Mucosa of rectum (tissue), 2 donors: Measurements from ENCODE around the gene STX19.
A peak's percentile ranks its signal among the peaks of the same experiment; 100 is the strongest.

Source experiments
- H3K27ac ChIP-seq, 2 donors: one replicate each; pipeline ENCODE4 v1.7.0; 2013; ENCODE audit warnings: inconsistent platforms in 2 of 2, low read depth in 2 of 2, low read length in 2 of 2
- H3K27me3 ChIP-seq, 2 donors: one replicate each; pipeline ENCODE4 v1.7.0; 2013; ENCODE audit warnings: low read length in 2 of 2; ENCODE audit not compliant: control insufficient read depth in 2 of 2, insufficient read depth in 2 of 2
- H3K36me3 ChIP-seq, 2 donors: one replicate each; pipeline ENCODE4 v1.7.0; 2013; ENCODE audit warnings: low read length in 2 of 2; ENCODE audit not compliant: control insufficient read depth in 2 of 2, insufficient read depth in 2 of 2
- H3K4me1 ChIP-seq, 2 donors: one replicate each; pipeline ENCODE4 v1.7.0; 2013; ENCODE audit warnings: low read length in 2 of 2, mild to moderate bottlenecking in 1 of 2; ENCODE audit not compliant: control insufficient read depth in 2 of 2, insufficient read depth in 2 of 2
- H3K4me3 ChIP-seq, 2 donors: one replicate each; pipeline ENCODE4 v1.7.0; 2013; ENCODE audit warnings: low read length in 2 of 2
- H3K9ac ChIP-seq, 2 donors: one replicate each; pipeline ENCODE4 v1.7.0; 2013; ENCODE audit warnings: low read length in 2 of 2, low read depth in 1 of 2, mild to moderate bottlenecking in 1 of 2
- H3K9me3 ChIP-seq, 2 donors: one replicate each; pipeline ENCODE4 v1.7.0; 2013; ENCODE audit warnings: low read length in 2 of 2; ENCODE audit not compliant: control insufficient read depth in 2 of 2
- donor health status: healthy.
- donor health status: Normal muscosa, but diverticular disease.

Gene STX19

GRCh38 chr3:94026623-94027022, 1.8 kb downstream of the STX19 start:
- peak overlapping the region; percentile 73 to 74 for H3K4me3 ChIP-seq
- peak overlapping the region; percentile 46 to 94 for H3K27ac ChIP-seq
- peak overlapping the region in 1 of 2 donors; percentile 81 for H3K9ac ChIP-seq
- H3K27me3 ChIP-seq, result no peaks in the 10 kb centered on the region
- H3K36me3 ChIP-seq, result no peaks in the 10 kb centered on the region
- H3K9me3 ChIP-seq, result no peaks in the 10 kb centered on the region
- H3K4me1 ChIP-seq, result peaks cover 0 to 8% of the 10 kb centered on the region in 2 donors

GRCh38 chr3:94024385-94024784, 4.0 kb downstream of the STX19 start:
- Histone ChIP-seq H3K9me3 (no peaks in the 10 kb centered on the region), H3K9ac (peak overlapping the region in 1 of 2 donors; percentile 28), H3K27me3 (no peaks in the 10 kb centered on the region), H3K4me3 (peak overlapping the region; percentile 49 to 59), H3K36me3 (no peaks in the 10 kb centered on the region), H3K4me1 (peaks cover 0 to 10% of the 10 kb centered on the region in 2 donors), H3K27ac (peak overlapping the region; percentile 53 to 94)

- Histone ChIP-seq H3K36me3 (peaks cover 0 to 4% of the 10 kb centered on the region in 2 donors), H3K27ac (no peak overlapping the region), H3K9ac (no peak overlapping the region), H3K27me3 (no peaks in the 10 kb centered on the region), H3K9me3 (no peaks in the 10 kb centered on the region), H3K4me1 (peaks cover 0 to 10% of the 10 kb centered on the region in 2 donors), H3K4me3 (no peak overlapping the region)
Observed at GRCh38 chr3:94020293-94020692, 8.1 kb downstream of the STX19 start.

GRCh38 chr3:94019659-94020058, 8.7 kb downstream of the STX19 start:
- H3K4me1 ChIP-seq, result peaks cover 0 to 10% of the 10 kb centered on the region in 2 donors
- H3K27ac ChIP-seq, result no peak overlapping the region
- no peaks in the 10 kb centered on the region for H3K27me3 ChIP-seq
- H3K36me3 ChIP-seq, result peaks cover 0 to 4% of the 10 kb centered on the region in 2 donors
- no peaks in the 10 kb centered on the region for H3K9me3 ChIP-seq
- H3K4me3 ChIP-seq, result no peak overlapping the region
- H3K9ac ChIP-seq, result no peak overlapping the region

GRCh38 chr3:94015025-94015424, 13.4 kb downstream of the STX19 start:
- Histone ChIP-seq H3K36me3 (peaks cover 0 to 8% of the 10 kb centered on the region in 2 donors), H3K27ac (no peak overlapping the region), H3K4me1 (no peaks in the 10 kb centered on the region), H3K4me3 (no peak overlapping the region), H3K27me3 (no peaks in the 10 kb centered on the region), H3K9me3 (no peaks in the 10 kb centered on the region), H3K9ac (no peak overlapping the region)

- H3K27me3 ChIP-seq, result no peaks in the 10 kb centered on the region
- no peak overlapping the region for H3K4me3 ChIP-seq
- no peaks in the 10 kb centered on the region for H3K9me3 ChIP-seq
- H3K9ac ChIP-seq, result no peak overlapping the region
- H3K27ac ChIP-seq, result no peak overlapping the region
- peaks cover 0 to 4% of the 10 kb centered on the region in 2 donors for H3K36me3 ChIP-seq
- H3K4me1 ChIP-seq, result no peaks in the 10 kb centered on the region
Observed at GRCh38 chr3:94012185-94012584, 16.2 kb downstream of the STX19 start.

GRCh38 chr3:94011233-94011711, 17.1 kb downstream of the STX19 start:
- no peak overlapping the region for H3K9ac ChIP-seq
- H3K27ac ChIP-seq, result no peak overlapping the region

GRCh38 chr3:94009608-94010007, 18.8 kb downstream of the STX19 start:
- Histone ChIP-seq H3K27ac (no peak overlapping the region), H3K4me3 (no peak overlapping the region), H3K9me3 (no peaks in the 10 kb centered on the region), H3K36me3 (peaks cover 0 to 4% of the 10 kb centered on the region in 2 donors), H3K9ac (no peak overlapping the region), H3K27me3 (no peaks in the 10 kb centered on the region), H3K4me1 (no peaks in the 10 kb centered on the region)

More at GRCh38 chr3:94011233-94011711, 17.1 kb downstream of the STX19 start:
- Histone ChIP-seq H3K4me1 (no peaks in the 10 kb centered on the region), H3K4me3 (no peak overlapping the region), H3K27me3 (no peaks in the 10 kb centered on the region), H3K36me3 (peaks cover 0 to 4% of the 10 kb centered on the region in 2 donors), H3K9me3 (no peaks in the 10 kb centered on the region)

- Histone ChIP-seq H3K36me3 (no peaks in the 10 kb centered on the region), H3K27ac (no peak overlapping the region)
Observed at GRCh38 chr3:94008253-94008652, 20.1 kb downstream of the STX19 start.

GRCh38 chr3:94004301-94004910, 24.0 kb downstream of the STX19 start:
- H3K9me3 ChIP-seq, result no peaks in the 10 kb centered on the region
- no peak overlapping the region for H3K9ac ChIP-seq
- H3K4me1 ChIP-seq, result peaks cover 0 to 2% of the 10 kb centered on the region in 2 donors
- no peak overlapping the region for H3K27ac ChIP-seq
- H3K36me3 ChIP-seq, result no peaks in the 10 kb centered on the region
- no peaks in the 10 kb centered on the region for H3K27me3 ChIP-seq
- H3K4me3 ChIP-seq, result peak overlapping the region; percentile 48 to 53

More at GRCh38 chr3:94008253-94008652, 20.1 kb downstream of the STX19 start:
- no peak overlapping the region for H3K4me3 ChIP-seq
- H3K9me3 ChIP-seq, result no peaks in the 10 kb centered on the region
- H3K9ac ChIP-seq, result no peak overlapping the region
- H3K27me3 ChIP-seq, result no peaks in the 10 kb centered on the region
- H3K4me1 ChIP-seq, result peaks cover 0 to 2% of the 10 kb centered on the region in 2 donors
